Tibial nerve (tissue), 4 donors: ENCODE results near the gene EFCAB6. TPM values are rescaled to one million over a fixed set of nuclear protein-coding genes. Genes with fewer than 3 reads are reported as not detected.

Source experiments
- DNase-seq, 2 donors: peaks; one replicate each; pipeline ENCODE4 v3.0.0-alpha.2; 2019; ENCODE audit warnings: low spot score in 2 of 2
- H3K27ac ChIP-seq, 4 donors: fragments of 200-600 bp; sonication (generic) in 3 of 4; one replicate each; pipeline ENCODE4 v1.5.1; 2017 to 2019; ENCODE audit warnings: mild to moderate bottlenecking in 1 of 4
- H3K27me3 ChIP-seq, 2 donors: fragments of 200-600 bp; sonication (generic) in 1 of 2; one replicate each; pipeline versions ENCODE4 v1.5.1 to v1.6.0; 2017 to 2019
- H3K36me3 ChIP-seq, 3 donors: fragments of 200-600 bp; sonication (generic); one replicate each; pipeline ENCODE4 v1.5.1; 2018 to 2019
- H3K4me1 ChIP-seq, 4 donors: fragments of 200-600 bp; sonication (generic) in 3 of 4; one replicate each; pipeline ENCODE4 v1.5.1; 2017 to 2019
- H3K4me3 ChIP-seq, 4 donors: fragments of 200-600 bp; sonication (generic) in 3 of 4; one replicate each; pipeline ENCODE4 v1.5.1; 2017 to 2019; ENCODE audit warnings: mild to moderate bottlenecking in 1 of 4, moderate library complexity in 1 of 4
- H3K9me3 ChIP-seq, 4 donors: fragments of 200-600 bp; sonication (generic) in 3 of 4; one replicate each; pipeline ENCODE4 v1.5.1; 2017 to 2019
- CTCF ChIP-seq, 5 experiments: fragments of 200-600 bp in 3 of 5; fragments of 450-650 bp in 2 of 5; sonication (generic) in 3 of 5; IDR thresholded peaks; one replicate each; pipeline ENCODE4 v1.5.1; 2016 to 2019; ENCODE audit warnings: antibody characterized with exemption in 5 of 5, mild to moderate bottlenecking in 3 of 5, moderate library complexity in 2 of 5
- EP300 ChIP-seq, 2 donors: sonication (generic); formaldehyde crosslinking; IDR thresholded peaks; one replicate each; pipeline ENCODE4 v1.6.1; 2017; ENCODE audit warnings: antibody characterized with exemption in 2 of 2, mild to moderate bottlenecking in 1 of 2
- POLR2A ChIP-seq, 2 donors: fragments of 450-650 bp; IDR thresholded peaks; one replicate each; pipeline ENCODE4 v1.6.1; 2017; ENCODE audit warnings: antibody characterized with exemption in 2 of 2, mild to moderate bottlenecking in 2 of 2, moderate library complexity in 2 of 2
- WGBS, 2 donors: methylation state at CpG; one replicate each; pipeline ENCODE4 v1.1.5; 2018; 5-methylcytosine and 5-hydroxymethylcytosine counted together
- total RNA-seq, 4 donors: library from RNA; depleted of rRNA; stranded (reverse); fragments of >200 nt; gene quantifications; one replicate each; pipeline ENCODE4 v1.1.0, GENCODE V29; 2016

Gene EFCAB6
- total RNA-seq, 4 donors from 2014 or later: 3.3 to 9.2 (median 6.8) TPM

- no peaks in the 10 kb centered on the region for H3K27me3 ChIP-seq
- no peak overlapping the region for H3K4me3 ChIP-seq
- no peak for DNase-seq
- H3K9me3 ChIP-seq: peaks cover 0 to 5% (median 0%) of the 10 kb centered on the region in 4 donors
- WGBS, 2 donors: 81 to 91% methylated on average over 6 of the region's 6 CpGs
- no peaks in the 10 kb centered on the region for H3K36me3 ChIP-seq
- H3K4me1 ChIP-seq: no peaks in the 10 kb centered on the region
- no peak overlapping the region for H3K27ac ChIP-seq
- no peak for TF ChIP-seq POLR2A (IDR thresholded peaks at IDR 0.05)
- no peak for TF ChIP-seq CTCF (IDR thresholded peaks at IDR 0.05)
- TF ChIP-seq EP300 (IDR thresholded peaks at IDR 0.05): no peak
Observed at GRCh38 chr22:43689356-43689755, 122.7 kb downstream of the EFCAB6 start.

- Histone ChIP-seq H3K27me3 (no peaks in the 10 kb centered on the region), H3K36me3 (peaks cover 0 to 5% (median 0%) of the 10 kb centered on the region in 3 donors), H3K4me3 (no peak overlapping the region), H3K4me1 (no peaks in the 10 kb centered on the region), H3K9me3 (peaks cover 0 to 10% (median 0%) of the 10 kb centered on the region in 4 donors), H3K27ac (no peak overlapping the region)
- no peak for DNase-seq
- TF ChIP-seq POLR2A (IDR thresholded peaks at IDR 0.05) (no peak), CTCF (IDR thresholded peaks at IDR 0.05) (no peak), EP300 (IDR thresholded peaks at IDR 0.05) (no peak)
- WGBS, 2 donors: 84 to 88% methylated on average over 6 of the region's 6 CpGs
Observed at GRCh38 chr22:43682851-43683250, 129.3 kb downstream of the EFCAB6 start.

GRCh38 chr22:43681731-43682360, 130.3 kb downstream of the EFCAB6 start:
- no peak overlapping the region for H3K27ac ChIP-seq
- peaks cover 0 to 10% (median 0%) of the 10 kb centered on the region in 4 donors for H3K9me3 ChIP-seq
- TF ChIP-seq EP300 (IDR thresholded peaks at IDR 0.05) (no peak), POLR2A (IDR thresholded peaks at IDR 0.05) (no peak), CTCF (IDR thresholded peaks at IDR 0.05) (no peak)
- H3K4me3 ChIP-seq: no peak overlapping the region
- H3K4me1 ChIP-seq: no peaks in the 10 kb centered on the region
- no peak for DNase-seq
- peaks cover 0 to 5% (median 0%) of the 10 kb centered on the region in 3 donors for H3K36me3 ChIP-seq
- WGBS, 2 donors: 77 to 81% methylated on average over 6 of the region's 6 CpGs
- no peaks in the 10 kb centered on the region for H3K27me3 ChIP-seq

GRCh38 chr22:43670513-43670912, 141.6 kb downstream of the EFCAB6 start:
- no peak overlapping the region for H3K4me3 ChIP-seq
- H3K9me3 ChIP-seq: no peaks in the 10 kb centered on the region
- no peak overlapping the region for H3K27ac ChIP-seq
- no peaks in the 10 kb centered on the region for H3K4me1 ChIP-seq
- H3K27me3 ChIP-seq: no peaks in the 10 kb centered on the region
- DNase-seq: no peak
- H3K36me3 ChIP-seq: peaks cover 0 to 24% (median 0%) of the 10 kb centered on the region in 3 donors
- TF ChIP-seq EP300 (IDR thresholded peaks at IDR 0.05): no peak
- no peak for TF ChIP-seq POLR2A (IDR thresholded peaks at IDR 0.05)
- TF ChIP-seq CTCF (IDR thresholded peaks at IDR 0.05): no peak
- 56 to 64% methylated on average over 7 of the region's 7 CpGs for WGBS, 2 donors

GRCh38 chr22:43669190-43669589, 142.9 kb downstream of the EFCAB6 start:
- TF ChIP-seq CTCF (IDR thresholded peaks at IDR 0.05) (no peak), POLR2A (IDR thresholded peaks at IDR 0.05) (no peak), EP300 (IDR thresholded peaks at IDR 0.05) (no peak)
- Histone ChIP-seq H3K4me3 (no peak overlapping the region), H3K27ac (no peak overlapping the region), H3K9me3 (no peaks in the 10 kb centered on the region), H3K36me3 (peaks cover 0 to 30% (median 0%) of the 10 kb centered on the region in 3 donors), H3K27me3 (no peaks in the 10 kb centered on the region), H3K4me1 (no peaks in the 10 kb centered on the region)
- 96 to 98% methylated on average over 1 of the region's 1 CpG for WGBS, 2 donors
- DNase-seq: no peak
